ENCODE measurements around the gene DDX51. TPM values are rescaled to one million over a fixed set of nuclear protein-coding genes. Genes with fewer than 3 reads are reported as not detected.
A peak's percentile ranks its signal among the peaks of the same experiment; 100 is the strongest.

The DDX51 gene
- total and polyA plus RNA-seq, 2 of the 4 experiments (the other 2 are of a cell fraction): 3.8 to 14.5 TPM

GRCh38 chr12:132179431-132180362, 35.6 kb upstream of the DDX51 start:
- intact Hi-C loops (cut with micrococcal nuclease): no loop called here
- Histone ChIP-seq H3K23ac (ENCODE audit: low read depth, low read length) (no peak overlapping the region), H3K27ac (ENCODE audit: insufficient read depth, low read length) (no peak overlapping the region), H3K4me3 (ENCODE audit: insufficient read depth, low read depth, low read length) (no peak overlapping the region), H3K4me1 (ENCODE audit: control insufficient read depth, insufficient read depth, low read length) (no peaks in the 10 kb centered on the region), H3K79me1 (ENCODE audit: low read depth in 1 of 2, low read length in 2 of 2) (no peaks in the 10 kb centered on the region), H2AFZ (replicated peaks; ENCODE audit: low read length, poor library complexity) (peak overlapping the region; percentile 14), H4K91ac (ENCODE audit: insufficient read depth, low read depth, low read length) (no peak overlapping the region), H4K5ac (ENCODE audit: low read depth, low read length) (no peak overlapping the region), H2BK120ac (ENCODE audit: low read depth, low read length) (no peak overlapping the region), H3K9me3 (ENCODE audit: control insufficient read depth, insufficient read depth, low read length) (no peaks in the 10 kb centered on the region; the same call in 1 of the 2 replicates), H3K14ac (replicated peaks; ENCODE audit: low read depth, low read length) (no peak overlapping the region), H4K8ac (ENCODE audit: low read depth in 2 of 2, low read length in 2 of 2) (no peak overlapping the region), H3K56ac (ENCODE audit: extremely low read depth, insufficient read depth, low read length) (no peak overlapping the region), H4K20me1 (ENCODE audit: insufficient read depth, low read length) (no peaks in the 10 kb centered on the region; the same call in 1 of the 2 replicates), H3K18ac (ENCODE audit: low read depth, low read length) (no peak overlapping the region), H2BK5ac (ENCODE audit: low read depth, low read length, poor library complexity, severe bottlenecking) (no peak overlapping the region), H3K9ac (ENCODE audit: low read depth, low read length) (no peak overlapping the region), H2AK9ac (replicated peaks; ENCODE audit: low read depth, low read length, poor library complexity) (no peak overlapping the region), H3K9me1 (ENCODE audit: insufficient read depth, low read length) (no peaks in the 10 kb centered on the region), H2AK5ac (ENCODE audit: low read depth, low read length) (no peak overlapping the region), H3K4ac (ENCODE audit: low read depth, low read length) (no peak overlapping the region), H3K4me2 (ENCODE audit: low read depth, low read length) (no peak overlapping the region), H3K36me3 (ENCODE audit: control insufficient read depth, insufficient read depth, low read length) (no peaks in the 10 kb centered on the region), H2BK15ac (ENCODE audit: low read depth, low read length) (no peak overlapping the region), H2BK20ac (ENCODE audit: low read depth, low read length) (no peak overlapping the region), H3K27me3 (ENCODE audit: control insufficient read depth, insufficient read depth, low read length) (peaks cover 51% of the 10 kb centered on the region)
- 66% methylated on average over 12 of the region's 19 CpGs; no CpG with 5 or more reads in 1 of the 2 experiments for WGBS, 2 experiments (ENCODE audit: extremely low coverage in 2 of 2, insufficient read length in 1 of 2)
- TF ChIP-seq MXI1 (IDR thresholded peaks at IDR 0.05; ENCODE audit: borderline replicate concordance, low read depth, low read length): no peak
- no peak for TF ChIP-seq RFX5 (IDR thresholded peaks at IDR 0.05; ENCODE audit: low read depth, low read length)
- TF ChIP-seq FOS (IDR thresholded peaks at IDR 0.05; ENCODE audit: low read depth, low read length): no peak
- dilution Hi-C loops (cut with HindIII; ENCODE audit: low sequenced_read_pairs, unreplicated experiment): no loop called here
- in situ Hi-C loops (cut with MboI; ENCODE audit: low sequenced_read_pairs): no loop called here
- ChIA-PET POLR2A (ENCODE audit: unreplicated experiment) (no interaction called here), CTCF (interaction anchor here (0.7 kb wide), 1 partner anchor 90 kb away, joined by 4 read pairs; no protein-coding TSS in a partner anchor)
- no peak for DNase-seq
- ATAC-seq (ENCODE audit: low read depth): no peak
- no TSS peak for BruUV-seq (replicated peaks)
